Psoas muscle (tissue), 8 donors: Measurements from ENCODE around the gene KLHL17. TPM values are rescaled to one million over a fixed set of nuclear protein-coding genes. Genes with fewer than 3 reads are reported as not detected.

Source experiments
- ATAC-seq, 4 donors: fragments of 200-7000 bp; cut with Tn5 transposase; one replicate each; pipeline ENCODE4 v1.9.1; 2020; ENCODE audit warnings: moderate library complexity in 3 of 4, mild to moderate bottlenecking in 2 of 4
- DNase-seq, 2 donors: peaks; one replicate each; pipeline ENCODE4 v3.0.0-alpha.2; 2020
- H3K27ac ChIP-seq: fragments of 200-600 bp; one replicate; pipeline ENCODE4 v1.8.0; 2022
- H3K27me3 ChIP-seq, 3 donors: fragments of 200-600 bp in 1 of 3; one replicate each; pipeline versions ENCODE4 v1.6.1 to v1.8.0; 2013 to 2022; ENCODE audit warnings: low read length in 2 of 3, mild to moderate bottlenecking in 2 of 3, moderate library complexity in 1 of 3; ENCODE audit not compliant: insufficient read depth in 3 of 3
- H3K36me3 ChIP-seq, 2 donors: fragments of 200-600 bp in 1 of 2; one replicate each; pipeline versions ENCODE4 v1.6.1 to v1.8.0; 2013 to 2022; ENCODE audit warnings: low read depth in 1 of 2, mild to moderate bottlenecking in 1 of 2, moderate library complexity in 1 of 2; ENCODE audit not compliant: insufficient read depth in 1 of 2
- H3K4me1 ChIP-seq: fragments of 200-600 bp; one replicate; pipeline ENCODE4 v1.8.0; 2022
- H3K4me3 ChIP-seq: fragments of 200-600 bp; one replicate; pipeline ENCODE4 v1.8.0; 2022; ENCODE audit warnings: mild to moderate bottlenecking
- H3K9me3 ChIP-seq: fragments of 200-600 bp; one replicate; pipeline ENCODE4 v1.8.0; 2022
- CTCF ChIP-seq: fragments of 200-600 bp; IDR thresholded peaks from one replicate; pipeline ENCODE4 v1.8.0; 2022; ENCODE audit warnings: antibody characterized with exemption
- WGBS, 3 donors: extraction: QIAGEN DNeasy Blood & Tissue Kit; methylation state at CpG; one replicate each; pipeline versions ENCODE4 v1.1.6 to v1.1.7; 2013; 5-methylcytosine and 5-hydroxymethylcytosine counted together
- intact Hi-C, 2 donors: fragments of 100-400 bp; cut with DNase I; formaldehyde crosslinking; loops; one replicate each; pipeline versions ENCODE4 v1.11.0 to v1.14.2; 2022
- polyA plus RNA-seq, 3 donors: library from polyadenylated mRNA; stranded (reverse); fragments of 200-250 nt; gene quantifications; one replicate each; pipeline ENCODE4 v1.2.3, GENCODE V29; 2013
- total RNA-seq, 4 donors: library from RNA; stranded (reverse); fragmentation: NEBNext Ultra II Directional in 2 of 4; extraction: Animal tissue kit (Norgen Biotek cat#: 25700) in 2 of 4; gene quantifications; one replicate each; pipeline versions ENCODE4 v1.2.1 to v1.2.4, GENCODE V29; 2021 to 2023
- donor health status: healthy with polysubstance abuse.
- donor health status: DM: no; HTN: no; CAD: no; lungs with moderate emphysema.
- donor health status: Bipolar disorder and iron deficiency.
- donor health status: healthy.
- donor health status: DM: yes; HTN: yes; CAD: no.
- donor health status: DM: no; HTN: no; CAD: no.
- donor health status: DM: no; HTN: no; CAD: no.
- donor health status: DM: yes; HTN: yes; CAD: no.

KLHL17 gene
- total and polyA plus RNA-seq, 7 donors = 2.1 to 5.5 (median 3.4) TPM

GRCh38 chr1:972726-973458 lies 12.5 kb downstream of the KLHL17 start:
- 39 to 56% (median 43%) methylated on average over 28 of the region's 28 CpGs for WGBS, 3 donors
- no peak for TF ChIP-seq CTCF
- H3K27me3 ChIP-seq = peaks cover 0 to 23% (median 2%) of the 10 kb centered on the region in 3 donors
- no peak overlapping the region for H3K4me3 ChIP-seq
- peak; percentile 17 to 41 (median 28) for ATAC-seq
- no peak overlapping the region for H3K27ac ChIP-seq
- H3K4me1 ChIP-seq = no peaks in the 10 kb centered on the region
- intact Hi-C loops = no loop called here
- peak in 1 of 2 donors; percentile 72 for DNase-seq
- H3K36me3 ChIP-seq = no peaks in the 10 kb centered on the region
- H3K9me3 ChIP-seq = no peaks in the 10 kb centered on the region

GRCh38 chr1:973459-974292 lies 13.3 kb downstream of the KLHL17 start:
- Histone ChIP-seq H3K27me3 (peaks cover 0 to 15% (median 1%) of the 10 kb centered on the region in 3 donors), H3K36me3 (no peaks in the 10 kb centered on the region), H3K4me3 (no peak overlapping the region), H3K27ac (no peak overlapping the region), H3K9me3 (no peaks in the 10 kb centered on the region), H3K4me1 (peaks cover 5% of the 10 kb centered on the region)
- ATAC-seq (peak in 3 of 4 donors; percentile 17 to 29 (median 20)), DNase-seq (peak in 1 of 2 donors; percentile 64)
- 41 to 52% (median 42%) methylated on average over 27 to 28 of the region's 28 CpGs for WGBS, 3 donors
- no peak for TF ChIP-seq CTCF
- intact Hi-C loops = no loop called here

- intact Hi-C loops = no loop called here
- Histone ChIP-seq H3K27me3 (peaks cover 0 to 14% (median 0%) of the 10 kb centered on the region in 3 donors), H3K4me1 (peaks cover 11% of the 10 kb centered on the region)
Measured at GRCh38 chr1:974293-974640, 13.9 kb downstream of the KLHL17 start.

GRCh38 chr1:974687-975328 lies 14.4 kb downstream of the KLHL17 start:
- H3K4me3 ChIP-seq = no peak overlapping the region
- H3K27me3 ChIP-seq = peaks cover 0 to 14% (median 0%) of the 10 kb centered on the region in 3 donors
- 29 to 46% (median 30%) methylated on average over 16 to 17 of the region's 17 CpGs for WGBS, 3 donors
- no peaks in the 10 kb centered on the region for H3K36me3 ChIP-seq
- ATAC-seq (peak in 1 of 4 donors; percentile 1), DNase-seq (peak in 1 of 2 donors; percentile 61)
- H3K9me3 ChIP-seq = no peaks in the 10 kb centered on the region
- peaks cover 16% of the 10 kb centered on the region for H3K4me1 ChIP-seq
- H3K27ac ChIP-seq = no peak overlapping the region
- no peak for TF ChIP-seq CTCF
- intact Hi-C loops = loop anchor here in 1 of 2 donors (5.0 kb wide), 1 partner anchor 73 kb away; no protein-coding TSS in a partner anchor

More at GRCh38 chr1:974293-974640, 13.9 kb downstream of the KLHL17 start:
- peak in 3 of 4 donors; percentile 3 to 8 (median 6) for ATAC-seq
- Histone ChIP-seq H3K27ac (no peak overlapping the region), H3K36me3 (no peaks in the 10 kb centered on the region), H3K9me3 (no peaks in the 10 kb centered on the region), H3K4me3 (no peak overlapping the region)
- 51 to 53% (median 52%) methylated on average over 10 to 11 of the region's 11 CpGs for WGBS, 3 donors
- no peak for TF ChIP-seq CTCF
- no peak for DNase-seq
